ENCODE measurements around the gene U2SURP.
"Not testable (repeated sequence)": the region's sequence is repeated elsewhere in the genome, so short reads cannot be mapped to it uniquely, and the experiment has no call there.

DNA sequence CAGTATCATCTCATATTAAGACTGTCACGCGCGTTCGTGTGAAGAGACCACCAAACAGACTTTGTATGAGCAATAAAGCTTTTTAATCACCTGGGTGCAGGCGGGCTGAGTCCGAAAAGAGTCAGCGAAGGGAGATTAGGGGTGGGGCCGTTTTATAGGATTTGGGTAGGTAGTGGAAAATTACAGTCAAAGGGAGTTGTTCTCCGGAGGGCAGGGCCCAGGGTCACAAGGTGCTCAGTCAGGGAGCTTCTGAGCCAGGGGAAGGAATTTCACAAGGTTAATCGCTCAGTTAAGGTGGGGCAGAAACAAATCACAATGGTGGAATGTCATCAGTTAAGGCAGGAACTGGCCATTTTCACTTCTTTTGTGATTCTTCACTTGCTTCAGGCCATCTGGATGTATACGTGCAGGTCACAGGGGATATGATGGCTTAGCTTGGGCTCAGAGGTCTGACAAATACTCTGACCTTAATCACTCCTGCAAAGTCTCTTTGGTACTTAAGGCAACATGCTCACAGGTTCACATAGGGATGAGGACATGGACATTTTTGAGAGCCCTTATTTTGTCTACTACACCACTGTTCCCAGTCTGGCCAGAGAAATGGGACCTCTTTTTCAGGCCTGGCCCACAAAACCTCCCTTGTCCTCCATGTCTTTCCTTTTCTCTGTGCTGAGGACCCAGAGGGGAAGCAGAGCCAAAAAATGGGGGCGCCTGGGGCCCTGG lies 71.1 kb downstream of the U2SURP start:
- not testable (repeated sequence) for TF ChIP-seq POLR2A, EP300 (IDR thresholded peaks at IDR 0.05)
- TF ChIP-seq, protein P1, sequence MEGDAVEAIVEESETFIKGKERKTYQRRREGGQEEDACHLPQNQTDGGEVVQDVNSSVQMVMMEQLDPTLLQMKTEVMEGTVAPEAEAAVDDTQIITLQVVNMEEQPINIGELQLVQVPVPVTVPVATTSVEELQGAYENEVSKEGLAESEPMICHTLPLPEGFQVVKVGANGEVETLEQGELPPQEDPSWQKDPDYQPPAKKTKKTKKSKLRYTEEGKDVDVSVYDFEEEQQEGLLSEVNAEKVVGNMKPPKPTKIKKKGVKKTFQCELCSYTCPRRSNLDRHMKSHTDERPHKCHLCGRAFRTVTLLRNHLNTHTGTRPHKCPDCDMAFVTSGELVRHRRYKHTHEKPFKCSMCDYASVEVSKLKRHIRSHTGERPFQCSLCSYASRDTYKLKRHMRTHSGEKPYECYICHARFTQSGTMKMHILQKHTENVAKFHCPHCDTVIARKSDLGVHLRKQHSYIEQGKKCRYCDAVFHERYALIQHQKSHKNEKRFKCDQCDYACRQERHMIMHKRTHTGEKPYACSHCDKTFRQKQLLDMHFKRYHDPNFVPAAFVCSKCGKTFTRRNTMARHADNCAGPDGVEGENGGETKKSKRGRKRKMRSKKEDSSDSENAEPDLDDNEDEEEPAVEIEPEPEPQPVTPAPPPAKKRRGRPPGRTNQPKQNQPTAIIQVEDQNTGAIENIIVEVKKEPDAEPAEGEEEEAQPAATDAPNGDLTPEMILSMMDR (IDR thresholded peaks at IDR 0.05), result not testable (repeated sequence)
